Pancreas (tissue), 10 donors: Measurements from ENCODE around the gene FAM161B. TPM values are rescaled to one million over a fixed set of nuclear protein-coding genes. Genes with fewer than 3 reads are reported as not detected.
"Not testable (repeated sequence)": the region's sequence is repeated elsewhere in the genome, so short reads cannot be mapped to it uniquely, and the experiment has no call there.

ENCODE experiments used
- ATAC-seq, 4 donors: fragments of 200-7000 bp; cut with Tn5 transposase; one replicate each; pipeline versions ENCODE4 v1.8.0 to v1.9.1; 2020; ENCODE audit warnings: mild to moderate bottlenecking in 4 of 4, moderate library complexity in 4 of 4
- DNase-seq, 6 donors: peaks; one replicate each; pipeline ENCODE4 v3.0.0-alpha.2; 2020
- FAIRE-seq: peaks from 2 replicates; lab custom pipeline; 2012; peaks lifted over from hg19 to GRCh38; lab: Jason Lieb, UNC
- H3K27ac ChIP-seq, 4 donors: fragments of 200-600 bp; sonication (generic); 1 replicate in 3 of 4; 2 replicates in 1 of 4; pipeline versions ENCODE4 v1.5.0 to v1.8.0; 2020
- H3K27me3 ChIP-seq, 4 donors: fragments of 200-600 bp; one replicate each; pipeline ENCODE4 v1.8.0; 2021
- H3K36me3 ChIP-seq, 3 donors: fragments of 200-600 bp; sonication (generic) in 1 of 3; one replicate each; pipeline versions ENCODE4 v1.5.0 to v1.8.0; 2020 to 2021
- H3K4me1 ChIP-seq, 3 donors: fragments of 200-600 bp; one replicate each; pipeline ENCODE4 v1.8.0; 2021
- H3K4me3 ChIP-seq, 4 donors: fragments of 200-600 bp; sonication (generic) in 2 of 4; one replicate each; pipeline versions ENCODE4 v1.5.0 to v1.8.0; 2020 to 2021
- H3K9me3 ChIP-seq, 4 donors: fragments of 200-600 bp; one replicate each; pipeline ENCODE4 v1.8.0; 2021
- WGBS, 2 donors: extraction: QIAGEN DNeasy Blood & Tissue Kit; methylation state at CpG; one replicate each; pipeline ENCODE4 v1.1.7; 2013; 5-methylcytosine and 5-hydroxymethylcytosine counted together
- intact Hi-C, 3 donors: fragments of 100-400 bp; cut with DNase I; formaldehyde crosslinking; loops; one replicate each; pipeline versions ENCODE4 v1.11.1 to v1.14.2; 2022
- polyA plus RNA-seq, 2 donors: library from polyadenylated mRNA; stranded (reverse); fragments of 200-250 nt; gene quantifications; one replicate each; pipeline ENCODE4 v1.2.3, GENCODE V29; 2013
- total RNA-seq, 6 donors: library from RNA; stranded (reverse); fragmentation: NEBNext Ultra II Directional in 4 of 6; extraction: Animal tissue kit (Norgen Biotek cat#: 25700) in 4 of 6; gene quantifications; one replicate each; pipeline versions ENCODE4 v1.2.1 to v1.2.4, GENCODE V29; 2021 to 2023
- TF ChIP-seq, protein P1 (sequence below), 4 donors: fragments of 200-600 bp; sonication (generic) in 3 of 4; IDR thresholded peaks; one replicate each; pipeline versions ENCODE4 v1.5.0 to v1.8.0; 2021; ENCODE audit warnings: antibody characterized with exemption in 4 of 4
- donor health status: healthy with polysubstance abuse.
- donor health status: DM: no; HTN: no; CAD: no; lungs with moderate emphysema.
- donor health status: DM: no; HTN: no; CAD: no.
- donor health status: control.
- donor health status: control.
- donor health status: Bipolar disorder and iron deficiency.
- donor health status: DM: yes; HTN: yes; CAD: no.
- donor health status: DM: no; HTN: no; CAD: no.
- donor health status: DM: no; HTN: no; CAD: no.
- donor health status: DM: yes; HTN: yes; CAD: no.

The FAM161B gene
- total and polyA plus RNA-seq, 8 donors, result 0.97 to 2.0 (median 1.4) TPM

DNA sequence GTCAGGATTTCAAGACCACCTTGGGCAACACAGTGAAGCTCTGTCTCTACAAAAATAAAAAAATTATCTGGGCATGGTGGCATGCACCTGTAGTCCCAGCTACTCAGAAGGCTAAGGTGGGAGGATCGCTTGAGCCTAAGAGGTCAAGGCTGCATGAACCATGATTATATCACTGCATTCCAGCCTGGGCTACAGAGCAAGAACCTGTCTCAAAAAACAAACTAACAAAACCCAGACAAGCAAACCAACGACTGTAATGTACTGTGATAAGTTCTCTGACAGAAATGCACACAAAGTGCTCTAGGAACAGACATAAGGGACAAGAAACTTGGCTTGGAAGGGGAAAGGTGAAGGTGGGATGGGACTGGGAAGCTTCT is 46.8 kb upstream of the FAM161B start:
- ATAC-seq (peak in 3 of 4 donors; percentile 18 to 62 (median 44)), DNase-seq (no peak), FAIRE-seq (no peak)
- Histone ChIP-seq H3K4me3 (no peak overlapping the region), H3K4me1 (peaks cover 13 to 28% (median 26%) of the 10 kb centered on the region in 3 donors), H3K9me3 (no peaks in the 10 kb centered on the region), H3K27ac (peak overlapping the region in 1 of 4 donors; percentile 58), H3K36me3 (no peaks in the 10 kb centered on the region), H3K27me3 (no peaks in the 10 kb centered on the region)
- 11 to 23% methylated on average over 2 of the region's 2 CpGs for WGBS, 2 donors
- intact Hi-C loops, result no loop called here
- TF ChIP-seq, protein P1, sequence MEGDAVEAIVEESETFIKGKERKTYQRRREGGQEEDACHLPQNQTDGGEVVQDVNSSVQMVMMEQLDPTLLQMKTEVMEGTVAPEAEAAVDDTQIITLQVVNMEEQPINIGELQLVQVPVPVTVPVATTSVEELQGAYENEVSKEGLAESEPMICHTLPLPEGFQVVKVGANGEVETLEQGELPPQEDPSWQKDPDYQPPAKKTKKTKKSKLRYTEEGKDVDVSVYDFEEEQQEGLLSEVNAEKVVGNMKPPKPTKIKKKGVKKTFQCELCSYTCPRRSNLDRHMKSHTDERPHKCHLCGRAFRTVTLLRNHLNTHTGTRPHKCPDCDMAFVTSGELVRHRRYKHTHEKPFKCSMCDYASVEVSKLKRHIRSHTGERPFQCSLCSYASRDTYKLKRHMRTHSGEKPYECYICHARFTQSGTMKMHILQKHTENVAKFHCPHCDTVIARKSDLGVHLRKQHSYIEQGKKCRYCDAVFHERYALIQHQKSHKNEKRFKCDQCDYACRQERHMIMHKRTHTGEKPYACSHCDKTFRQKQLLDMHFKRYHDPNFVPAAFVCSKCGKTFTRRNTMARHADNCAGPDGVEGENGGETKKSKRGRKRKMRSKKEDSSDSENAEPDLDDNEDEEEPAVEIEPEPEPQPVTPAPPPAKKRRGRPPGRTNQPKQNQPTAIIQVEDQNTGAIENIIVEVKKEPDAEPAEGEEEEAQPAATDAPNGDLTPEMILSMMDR (IDR thresholded peaks at IDR 0.05), result no peak

DNA sequence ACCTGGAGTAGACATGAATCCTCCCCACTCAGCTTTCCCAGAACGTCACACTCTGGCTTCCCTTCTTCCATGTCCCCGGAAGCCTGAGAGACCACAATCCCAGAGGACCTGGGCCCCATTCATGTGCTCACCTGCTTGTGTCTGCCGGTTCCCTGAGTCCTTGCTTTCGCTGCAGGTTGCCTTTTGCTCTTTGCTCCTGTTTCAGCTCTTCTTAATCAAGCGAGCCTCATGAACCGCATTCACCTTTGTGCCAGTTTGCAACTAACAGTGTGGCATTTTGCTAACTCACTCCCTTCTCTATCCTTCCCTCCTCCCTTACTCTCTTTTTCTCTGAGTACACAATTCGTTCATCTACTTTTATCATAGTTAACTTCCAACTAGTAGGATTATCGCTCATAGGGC is 46.1 kb upstream of the FAM161B start:
- Histone ChIP-seq H3K4me1 (peaks cover 13 to 28% (median 26%) of the 10 kb centered on the region in 3 donors), H3K27ac (no peak overlapping the region), H3K27me3 (no peaks in the 10 kb centered on the region), H3K36me3 (no peaks in the 10 kb centered on the region), H3K9me3 (no peaks in the 10 kb centered on the region), H3K4me3 (no peak overlapping the region)
- WGBS, 2 donors, result 87 to 88% methylated on average over 8 of the region's 8 CpGs
- ATAC-seq (peak in 1 of 4 donors; percentile 26), DNase-seq (no peak), FAIRE-seq (no peak)
- TF ChIP-seq, protein P1 (IDR thresholded peaks at IDR 0.05), result no peak
- intact Hi-C loops, result no loop called here

DNA sequence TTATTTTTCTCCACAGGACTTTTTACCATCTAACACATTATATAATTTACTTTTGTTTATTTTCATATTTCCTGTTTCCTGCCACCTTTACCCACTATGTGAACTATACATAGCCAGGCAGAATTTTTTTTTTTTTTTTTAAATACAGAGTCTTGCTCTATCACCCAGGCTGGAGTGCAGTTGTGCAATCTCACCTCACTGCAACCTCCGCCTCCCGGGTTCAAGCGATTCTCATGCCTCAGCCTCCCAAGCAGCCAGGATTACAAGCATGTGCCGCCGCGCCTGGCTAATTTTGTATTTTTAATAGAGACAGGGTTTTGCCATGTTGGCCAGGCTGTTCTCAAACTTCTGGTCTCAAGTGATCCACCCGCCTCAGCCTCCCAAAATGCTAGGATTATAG is 45.0 kb upstream of the FAM161B start:
- WGBS, 2 donors, result 96 to 97% methylated on average over 7 of the region's 7 CpGs
- intact Hi-C loops, H3K27ac ChIP-seq, H3K9me3 ChIP-seq, H3K36me3 ChIP-seq, H3K27me3 ChIP-seq, H3K4me3 ChIP-seq, DNase-seq, ATAC-seq, FAIRE-seq: not testable (repeated sequence)
- peaks cover 13 to 28% (median 26%) of the 10 kb centered on the region in 3 donors for H3K4me1 ChIP-seq

DNA sequence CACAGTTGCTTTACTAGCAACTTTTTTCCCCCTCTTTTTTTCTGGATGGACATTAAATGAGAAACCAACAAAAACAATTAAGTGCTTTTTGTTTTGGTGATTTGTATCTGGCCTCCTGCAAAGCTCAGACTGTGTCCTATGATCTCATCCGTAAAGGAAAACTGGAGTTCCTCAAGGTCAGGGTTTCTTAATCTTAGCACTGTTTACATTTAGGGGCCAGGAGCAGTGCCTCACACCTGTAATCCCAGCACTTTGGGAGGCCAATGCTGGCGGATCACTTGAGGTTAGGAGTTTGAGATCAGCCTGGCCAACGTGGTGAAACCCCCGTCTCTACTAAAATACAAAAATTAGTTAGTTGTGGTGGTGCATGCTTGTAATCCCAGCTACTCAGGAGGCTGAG is 41.2 kb upstream of the FAM161B start:
- H3K27me3 ChIP-seq, result no peaks in the 10 kb centered on the region
- no peak for DNase-seq
- ATAC-seq, result no peak
- WGBS, 2 donors, result 56 to 59% methylated on average over 4 of the region's 4 CpGs
- no peak overlapping the region for H3K4me3 ChIP-seq
- intact Hi-C loops, result no loop called here
- no peaks in the 10 kb centered on the region for H3K36me3 ChIP-seq
- H3K9me3 ChIP-seq, result no peaks in the 10 kb centered on the region
- no peak for FAIRE-seq
- H3K4me1 ChIP-seq, result peaks cover 0 to 6% (median 4%) of the 10 kb centered on the region in 3 donors
- TF ChIP-seq, protein P1 (IDR thresholded peaks at IDR 0.05), result no peak
- H3K27ac ChIP-seq, result no peak overlapping the region

DNA sequence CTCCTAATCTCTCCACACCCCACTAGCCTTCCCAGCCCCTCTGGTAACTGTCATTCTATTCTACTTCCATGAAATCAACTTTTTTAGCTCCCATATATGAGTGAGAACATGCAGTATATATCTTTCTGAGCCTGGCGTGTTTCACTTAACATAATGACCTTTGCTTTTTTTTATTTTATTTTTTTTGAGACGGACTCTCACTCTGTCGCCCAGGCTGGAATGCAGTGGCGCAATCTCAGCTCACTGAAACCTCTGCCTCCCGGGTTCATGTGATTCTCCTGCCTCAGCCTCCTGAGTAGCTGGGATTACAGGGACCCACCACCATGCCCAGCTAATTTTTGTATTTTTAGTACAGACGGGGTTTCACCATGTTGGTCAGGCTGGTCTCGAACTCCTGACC is 38.8 kb upstream of the FAM161B start:
- H3K36me3 ChIP-seq, DNase-seq, intact Hi-C loops, ATAC-seq, H3K4me1 ChIP-seq, H3K4me3 ChIP-seq, H3K27me3 ChIP-seq, FAIRE-seq, H3K9me3 ChIP-seq, H3K27ac ChIP-seq: not testable (repeated sequence)
- WGBS, 2 donors, result 84 to 87% methylated on average over 5 to 6 of the region's 7 CpGs

DNA sequence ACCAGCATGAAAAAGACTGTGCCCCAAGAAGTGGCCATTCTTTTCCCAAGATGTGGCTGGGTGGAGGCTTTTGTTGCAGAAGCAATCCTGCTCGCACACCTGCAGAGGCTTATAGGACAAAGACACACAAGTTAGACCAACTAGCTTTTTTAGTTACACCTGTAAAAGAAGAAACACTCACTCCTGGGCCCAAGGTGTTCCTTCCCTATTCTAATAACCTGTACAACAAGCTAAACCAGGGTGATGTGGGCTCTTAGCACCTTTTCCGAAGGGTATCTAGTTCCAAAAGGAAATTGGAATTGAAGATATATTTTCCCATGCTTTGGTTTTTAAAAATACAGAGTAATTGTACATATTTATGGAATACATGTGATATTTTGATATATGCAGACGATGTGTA is 38.2 kb upstream of the FAM161B start:
- FAIRE-seq (no peak), DNase-seq (no peak), ATAC-seq (no peak)
- WGBS, 2 donors, result 74 to 77% methylated on average over 3 of the region's 3 CpGs
- TF ChIP-seq, protein P1 (IDR thresholded peaks at IDR 0.05), result no peak
- H3K27ac ChIP-seq, result no peak overlapping the region
- intact Hi-C loops, result no loop called here
- H3K9me3 ChIP-seq, result no peaks in the 10 kb centered on the region
- H3K36me3 ChIP-seq, result no peaks in the 10 kb centered on the region
- H3K4me3 ChIP-seq, result no peak overlapping the region
- no peaks in the 10 kb centered on the region for H3K27me3 ChIP-seq
- no peaks in the 10 kb centered on the region for H3K4me1 ChIP-seq
